NB4 (cell line): Measurements from ENCODE around the gene GRHL3.
A peak's percentile ranks its signal among the peaks of the same experiment; 100 is the strongest.

ENCODE experiments used
- DNase-seq: peaks from one replicate; pipeline ENCODE4 v3.0.0; 2010; ENCODE audit warnings: low read depth
- H3K4me3 ChIP-seq: one replicate; pipeline ENCODE4 v1.5.1; 2011; ENCODE audit warnings: mild to moderate bottlenecking, low read depth, low read length, moderate library complexity
- CTCF ChIP-seq: IDR thresholded peaks from one replicate; pipeline ENCODE4 v1.5.1; 2012; ENCODE audit warnings: low read depth, low read length
- MAX ChIP-seq: IDR thresholded peaks from 2 replicates; pipeline ENCODE4 v1.6.1; 2011; ENCODE audit warnings: low read depth, low read length
- MYC ChIP-seq: IDR thresholded peaks from 2 replicates; pipeline ENCODE4 v1.6.1; 2011; ENCODE audit warnings: low read depth, low read length
- POLR2A ChIP-seq: IDR thresholded peaks from 2 replicates; pipeline ENCODE4 v1.6.1; 2011; ENCODE audit warnings: mild to moderate bottlenecking; ENCODE audit not compliant: insufficient read length; ENCODE audit errors: extremely low read depth

The GRHL3 gene

GRCh38 chr1:24292103-24292502 is 27.1 kb upstream of the GRHL3 start:
- H3K4me3 ChIP-seq = no peak overlapping the region
- no peak for DNase-seq
- TF ChIP-seq MAX (no peak), POLR2A (no peak), MYC (no peak), CTCF (no peak)

- TF ChIP-seq POLR2A (no peak), CTCF (no peak), MYC (no peak), MAX (no peak)
- DNase-seq = no peak
- H3K4me3 ChIP-seq = no peak overlapping the region
Observed at GRCh38 chr1:24292887-24293286, 26.3 kb upstream of the GRHL3 start.

GRCh38 chr1:24293392-24294227 is 25.5 kb upstream of the GRHL3 start:
- TF ChIP-seq MAX (no peak), POLR2A (no peak), MYC (no peak), CTCF (no peak)
- no peak for DNase-seq
- H3K4me3 ChIP-seq = no peak overlapping the region

GRCh38 chr1:24294228-24294672 is 24.9 kb upstream of the GRHL3 start:
- no peak overlapping the region for H3K4me3 ChIP-seq
- peak; percentile 66 for DNase-seq
- no peak for TF ChIP-seq MAX
- TF ChIP-seq POLR2A = no peak
- no peak for TF ChIP-seq CTCF
- no peak for TF ChIP-seq MYC

- H3K4me3 ChIP-seq = no peak overlapping the region
- TF ChIP-seq MYC = no peak
- no peak for TF ChIP-seq MAX
- TF ChIP-seq POLR2A = no peak
- DNase-seq = no peak
Observed at GRCh38 chr1:24294716-24295371, 24.3 kb upstream of the GRHL3 start.

- TF ChIP-seq MAX (no peak), POLR2A (no peak)
- no peak for DNase-seq
- no peak overlapping the region for H3K4me3 ChIP-seq
Observed at GRCh38 chr1:24295535-24295934, 23.6 kb upstream of the GRHL3 start.
